LNCaP clone FGC (cell line): ENCODE results near the gene BAG5.

Experiments
- DNase-seq: peaks from one replicate; pipeline ENCODE4 v3.0.0-alpha.2; 2011; ENCODE audit warnings: low read depth
- H3K4me3 ChIP-seq: 2 replicates; pipeline ENCODE4 v1.5.1; 2011; ENCODE audit warnings: mild to moderate bottlenecking, low read depth, low read length, control low read depth
- CTCF ChIP-seq: IDR thresholded peaks from 2 replicates; pipeline ENCODE4 v1.5.1; 2012; ENCODE audit warnings: mild to moderate bottlenecking; ENCODE audit not compliant: control insufficient read depth, insufficient read depth; ENCODE audit errors: extremely low read depth

Gene BAG5

GRCh38 chr14:103597623-103598377, 35.3 kb upstream of the BAG5 start:
- TF ChIP-seq CTCF, result no peak
- no peak for DNase-seq
- H3K4me3 ChIP-seq, result no peak overlapping the region

GRCh38 chr14:103594265-103594664, 31.8 kb upstream of the BAG5 start:
- no peak for DNase-seq
- no peak overlapping the region for H3K4me3 ChIP-seq
- TF ChIP-seq CTCF, result no peak

- no peak overlapping the region for H3K4me3 ChIP-seq
- no peak for DNase-seq
- TF ChIP-seq CTCF, result no peak
These were observed 31.1 kb upstream of the BAG5 start for GRCh38 chr14:103593577-103593976.

GRCh38 chr14:103584326-103584915, 22.0 kb upstream of the BAG5 start:
- no peak for TF ChIP-seq CTCF
- no peak overlapping the region for H3K4me3 ChIP-seq
- no peak for DNase-seq

- no peak for DNase-seq
- H3K4me3 ChIP-seq, result no peak overlapping the region
- TF ChIP-seq CTCF, result no peak
These were observed 19.7 kb upstream of the BAG5 start for GRCh38 chr14:103581954-103582703.

GRCh38 chr14:103581206-103581605, 18.7 kb upstream of the BAG5 start:
- no peak for TF ChIP-seq CTCF
- H3K4me3 ChIP-seq, result no peak overlapping the region
- no peak for DNase-seq
